NCI-H2081 (cell line): ENCODE results near the gene MIEN1.
"Not testable (repeated sequence)": the region's sequence is repeated elsewhere in the genome, so short reads cannot be mapped to it uniquely, and the experiment has no call there.

Experiments used
- DNase-seq, 2 experiments: peaks; one replicate each; lab custom pipeline; 2025; lab: John Stamatoyannopoulos, UW

Gene MIEN1

GRCh38 chr17:39755554-39756379 is 25.4 kb upstream of the MIEN1 start:
- DNase-seq: no peak

DNA sequence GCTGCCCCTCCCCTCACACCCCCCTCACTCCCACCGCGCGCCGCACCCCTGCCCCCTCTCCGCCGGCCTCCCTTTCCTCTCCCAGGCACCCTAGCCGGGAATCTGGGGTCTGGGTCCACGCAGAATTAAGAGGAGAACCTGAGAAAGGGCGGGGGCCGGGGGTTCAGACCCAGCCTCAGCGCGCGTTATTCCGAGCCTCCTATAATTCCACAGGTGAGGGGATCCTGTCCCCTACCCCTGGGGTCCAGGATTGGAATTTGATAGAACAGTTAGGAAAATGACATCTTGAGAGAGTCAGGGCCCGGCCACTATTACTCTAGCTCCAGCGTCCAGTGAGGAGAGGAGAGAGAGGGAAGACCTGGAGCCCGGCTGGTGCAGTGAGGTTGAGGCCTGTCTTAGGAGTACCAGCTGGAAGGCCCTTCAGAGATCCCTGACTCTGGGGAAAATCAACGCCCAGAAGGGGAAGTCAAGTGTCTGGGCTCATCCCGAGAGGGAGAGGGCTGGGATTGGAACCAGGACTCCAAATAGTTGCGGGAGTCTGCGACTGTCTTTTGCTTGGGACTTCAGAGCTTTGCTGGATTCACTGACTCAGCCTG is 24.7 kb upstream of the MIEN1 start:
- no peak for DNase-seq

DNA sequence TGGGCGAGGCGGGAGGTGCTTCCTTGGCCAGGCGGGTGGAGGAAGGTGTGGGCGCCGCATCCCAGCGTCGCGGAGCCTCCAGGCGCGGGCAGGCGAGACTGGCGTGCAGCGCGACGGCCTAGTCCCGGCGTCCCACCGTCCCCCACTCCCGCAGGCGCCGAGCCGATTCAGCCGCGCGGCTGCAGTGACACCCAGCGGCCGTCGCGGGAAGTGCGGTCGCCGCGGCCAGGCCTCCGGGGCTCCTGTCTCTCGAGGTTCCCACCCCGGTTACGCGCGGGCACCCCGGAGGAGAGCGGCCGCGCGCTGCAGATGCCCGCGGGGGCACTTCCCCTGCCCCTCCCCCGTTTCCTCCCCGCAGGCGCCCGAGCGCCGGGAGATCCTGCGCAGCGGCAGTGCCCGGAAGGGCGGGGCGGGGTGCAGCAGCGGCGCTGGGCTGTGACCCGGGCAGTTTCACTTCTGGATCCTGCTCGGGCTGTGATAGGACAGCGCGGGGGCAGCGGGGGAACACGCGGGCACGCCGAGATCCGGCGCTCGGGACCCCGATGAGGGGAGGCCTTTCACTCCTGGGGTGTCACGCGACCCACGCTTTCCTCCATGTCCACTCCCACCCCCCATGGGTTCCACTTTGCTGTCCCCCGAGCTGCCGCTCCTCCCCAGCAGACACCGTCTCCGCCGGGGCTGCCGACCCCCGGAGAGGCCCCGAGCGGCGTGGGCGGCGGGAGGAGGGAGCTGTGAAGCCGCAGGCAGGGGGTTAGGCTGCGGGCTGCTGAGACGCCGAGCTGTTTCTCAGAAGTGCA is 24.0 kb upstream of the MIEN1 start:
- DNase-seq: peak; percentile 88 to 90

DNA sequence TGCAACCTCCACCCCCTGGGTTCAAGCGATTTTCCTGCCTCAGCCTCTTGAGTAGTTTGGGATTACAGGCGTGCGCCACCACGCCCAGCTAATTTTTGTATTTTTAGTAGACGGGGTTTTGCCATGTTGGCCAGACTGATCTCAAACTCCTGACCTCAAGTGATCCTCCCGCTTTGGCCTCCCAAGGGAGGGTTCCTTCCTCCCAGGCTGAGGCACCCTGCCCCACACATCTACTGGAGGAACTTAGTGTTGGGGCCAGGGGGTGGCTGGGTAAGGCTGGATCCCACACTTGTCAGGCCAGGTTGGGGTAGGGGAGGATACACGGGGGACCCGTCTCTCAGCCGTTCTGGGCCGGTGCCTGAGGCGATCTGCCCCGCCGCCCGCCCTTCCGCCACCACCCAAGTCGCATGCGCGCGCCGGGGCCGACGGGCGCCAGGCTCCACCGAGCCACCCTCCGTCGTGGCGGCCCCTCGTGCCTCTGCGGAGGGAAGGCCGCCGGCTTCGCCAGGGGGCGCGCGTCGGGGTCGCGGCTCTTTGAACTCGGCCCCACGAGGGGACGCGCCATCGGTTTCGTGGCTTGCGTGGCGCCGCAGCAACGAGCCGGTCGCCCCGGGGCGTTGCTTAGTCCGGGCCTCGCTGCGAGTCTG is 23.3 kb upstream of the MIEN1 start:
- DNase-seq: peak; percentile 43 to 56

DNA sequence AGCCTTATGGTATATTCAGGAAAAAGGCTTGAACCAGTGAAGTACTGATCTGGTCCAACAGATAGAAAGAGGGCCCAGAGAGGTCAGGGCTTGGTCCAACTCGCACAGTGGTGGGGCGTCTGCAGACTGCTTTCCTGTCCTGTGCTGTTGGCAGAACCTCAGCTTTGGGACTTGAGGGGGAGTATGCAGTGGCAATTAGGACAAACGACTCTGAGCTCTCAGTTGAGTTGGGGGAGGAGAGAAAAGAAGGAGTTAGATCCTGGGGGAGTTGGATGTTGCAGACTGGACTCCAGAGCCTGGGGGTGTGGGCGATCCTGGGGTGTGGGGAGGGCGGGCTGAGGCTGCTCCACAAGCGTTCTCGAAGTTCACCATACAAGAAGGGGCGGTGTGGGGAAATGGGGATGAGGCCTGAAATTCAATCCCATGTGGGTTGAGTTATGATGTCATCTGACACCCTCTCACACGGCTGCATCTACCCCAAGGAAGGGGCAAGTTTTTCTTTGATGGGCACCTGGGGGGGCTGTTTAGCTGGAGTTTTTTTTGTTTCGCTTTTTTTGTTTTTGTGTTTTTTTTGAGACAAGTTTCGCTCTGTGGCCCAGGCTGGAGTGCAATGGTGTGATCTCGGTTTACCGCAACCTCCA is 22.0 kb upstream of the MIEN1 start:
- no peak for DNase-seq

- DNase-seq: no peak
Observed at GRCh38 chr17:39751637-39752036, 21.3 kb upstream of the MIEN1 start.

- DNase-seq: no peak
Observed at GRCh38 chr17:39751016-39751543, 20.7 kb upstream of the MIEN1 start.

DNA sequence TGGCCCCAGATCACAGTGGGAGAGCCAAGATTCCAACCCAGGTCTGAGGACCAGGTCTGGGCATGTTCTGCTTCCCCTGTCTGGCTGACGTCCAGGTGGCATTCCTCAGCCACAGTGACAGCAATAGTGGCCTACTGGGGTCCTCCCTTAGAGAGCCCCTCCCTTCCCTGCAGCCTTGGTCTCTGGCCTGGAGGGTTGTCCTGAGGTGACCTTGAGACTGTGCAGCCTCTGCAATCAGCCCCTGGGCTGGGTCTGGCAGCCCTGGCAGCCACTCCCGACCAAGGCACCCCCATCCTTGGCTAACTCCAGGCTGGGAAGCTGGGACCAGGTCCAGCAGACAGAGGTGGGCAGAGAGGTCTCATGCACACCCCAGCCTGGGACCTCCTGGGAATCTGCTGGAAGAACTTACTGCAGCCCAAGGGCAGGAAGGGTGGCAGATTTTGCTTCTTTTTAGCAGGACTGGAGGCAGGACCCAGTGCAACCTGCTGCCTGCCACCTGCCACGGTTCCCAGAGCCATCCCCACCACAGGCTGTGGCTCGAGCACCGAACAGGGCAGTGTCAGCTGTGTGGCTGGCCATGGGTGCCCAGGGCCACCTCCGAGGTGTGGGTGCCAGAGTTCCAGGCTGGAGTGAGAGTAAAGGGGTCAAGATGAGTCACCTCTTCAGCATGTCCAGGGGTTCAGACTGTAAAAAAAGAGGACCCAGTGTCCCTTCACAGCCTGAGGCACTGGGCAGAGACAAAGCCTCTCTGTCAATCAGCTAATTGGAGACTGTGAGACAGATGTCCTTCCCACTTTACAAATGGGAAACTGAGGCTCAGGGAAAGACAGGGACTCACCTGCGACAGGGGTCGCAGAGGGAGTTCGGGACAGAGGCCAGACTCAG is 20.0 kb upstream of the MIEN1 start:
- peak in 1 of 2 experiments; percentile 5 for DNase-seq

GRCh38 chr17:39748444-39749034 is 18.2 kb upstream of the MIEN1 start:
- DNase-seq: not testable (repeated sequence)

DNA sequence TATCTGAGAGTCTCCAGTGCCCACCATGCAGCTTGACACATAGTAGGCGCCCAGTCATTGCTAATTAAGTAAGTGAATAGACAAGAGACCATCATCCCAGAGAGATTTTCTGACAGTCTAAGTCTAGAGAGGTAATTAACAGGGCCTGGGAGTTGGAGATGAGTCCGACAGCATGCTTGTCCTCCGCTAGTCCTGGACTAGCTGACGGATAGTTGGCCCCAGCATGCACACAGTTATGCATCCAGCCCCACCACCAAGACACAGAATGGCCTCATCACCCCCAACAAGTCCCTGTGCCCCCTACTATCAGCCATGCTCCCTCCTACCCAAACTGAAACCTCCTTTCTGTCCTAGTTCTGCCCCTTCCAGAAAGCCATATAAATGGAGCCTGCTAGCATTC is 17.4 kb upstream of the MIEN1 start:
- no peak for DNase-seq

- no peak for DNase-seq
Observed at GRCh38 chr17:39746145-39746461, 15.8 kb upstream of the MIEN1 start.

DNA sequence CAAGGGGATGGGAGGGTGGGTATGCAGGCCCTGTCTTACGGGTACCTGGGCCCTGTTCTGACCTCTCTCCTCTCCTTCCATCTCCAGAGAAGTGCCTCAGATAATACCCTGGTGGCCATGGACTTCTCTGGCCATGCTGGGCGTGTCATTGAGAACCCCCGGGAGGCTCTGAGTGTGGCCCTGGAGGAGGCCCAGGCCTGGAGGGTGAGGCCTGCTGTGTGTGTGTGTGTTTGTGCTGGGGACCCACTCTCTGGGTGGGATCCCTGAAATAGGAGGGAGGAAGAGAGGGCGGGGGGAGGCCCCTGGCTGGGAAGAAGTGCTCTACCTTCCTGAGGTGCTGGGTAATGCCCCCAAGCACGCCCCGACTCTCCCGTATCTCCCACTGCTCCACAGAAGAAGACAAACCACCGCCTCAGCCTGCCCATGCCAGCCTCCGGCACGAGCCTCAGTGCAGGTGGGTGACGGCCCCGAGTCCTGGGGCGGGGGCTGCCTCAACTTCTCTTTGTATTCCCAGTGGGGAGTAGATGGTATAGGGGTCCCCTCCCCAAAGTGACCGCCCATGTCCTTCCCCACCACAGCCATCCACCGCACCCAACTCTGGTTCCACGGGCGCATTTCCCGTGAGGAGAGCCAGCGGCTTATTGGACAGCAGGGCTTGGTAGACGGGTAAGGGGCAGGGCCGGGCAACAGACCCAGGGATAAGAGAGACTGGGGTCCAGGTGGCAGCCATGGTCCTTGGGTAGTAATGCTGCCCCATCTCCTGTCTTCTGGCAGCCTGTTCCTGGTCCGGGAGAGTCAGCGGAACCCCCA is 15.2 kb upstream of the MIEN1 start:
- DNase-seq: no peak

GRCh38 chr17:39744836-39745215 is 14.5 kb upstream of the MIEN1 start:
- DNase-seq: no peak

DNA sequence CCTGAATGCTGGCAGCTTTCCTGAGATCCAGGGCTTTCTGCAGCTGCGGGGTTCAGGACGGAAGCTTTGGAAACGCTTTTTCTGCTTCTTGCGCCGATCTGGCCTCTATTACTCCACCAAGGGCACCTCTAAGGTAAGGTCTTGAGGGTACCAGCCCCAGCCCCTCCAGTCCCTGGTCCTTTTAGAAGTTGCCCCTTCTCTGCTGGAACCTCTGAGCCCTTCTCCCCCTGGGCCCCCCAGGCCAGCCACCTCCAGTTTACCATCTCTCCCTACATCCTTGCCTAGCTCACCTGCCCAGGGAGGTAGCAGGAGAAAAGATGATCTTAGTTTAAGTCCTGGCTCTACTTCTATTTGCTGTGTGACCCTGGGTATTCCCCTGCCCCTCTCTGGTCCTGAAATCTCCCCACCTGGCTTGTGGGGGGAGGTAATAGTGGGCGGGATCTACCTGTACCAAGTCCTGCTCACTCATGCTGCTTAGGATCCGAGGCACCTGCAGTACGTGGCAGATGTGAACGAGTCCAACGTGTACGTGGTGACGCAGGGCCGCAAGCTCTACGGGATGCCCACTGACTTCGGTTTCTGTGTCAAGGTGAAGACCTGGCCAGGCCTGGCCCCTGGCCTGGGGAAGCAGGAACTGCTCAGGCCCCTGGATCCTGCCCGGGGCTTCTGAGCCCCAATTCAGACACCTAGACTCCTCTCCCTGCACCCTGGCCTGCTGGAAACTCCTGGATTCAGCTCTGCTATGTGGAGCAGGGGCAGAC is 13.9 kb upstream of the MIEN1 start:
- no peak for DNase-seq

- no peak for DNase-seq
Observed at GRCh38 chr17:39742856-39743436, 12.6 kb upstream of the MIEN1 start.

GRCh38 chr17:39742126-39742855 is 12.0 kb upstream of the MIEN1 start:
- no peak for DNase-seq

DNA sequence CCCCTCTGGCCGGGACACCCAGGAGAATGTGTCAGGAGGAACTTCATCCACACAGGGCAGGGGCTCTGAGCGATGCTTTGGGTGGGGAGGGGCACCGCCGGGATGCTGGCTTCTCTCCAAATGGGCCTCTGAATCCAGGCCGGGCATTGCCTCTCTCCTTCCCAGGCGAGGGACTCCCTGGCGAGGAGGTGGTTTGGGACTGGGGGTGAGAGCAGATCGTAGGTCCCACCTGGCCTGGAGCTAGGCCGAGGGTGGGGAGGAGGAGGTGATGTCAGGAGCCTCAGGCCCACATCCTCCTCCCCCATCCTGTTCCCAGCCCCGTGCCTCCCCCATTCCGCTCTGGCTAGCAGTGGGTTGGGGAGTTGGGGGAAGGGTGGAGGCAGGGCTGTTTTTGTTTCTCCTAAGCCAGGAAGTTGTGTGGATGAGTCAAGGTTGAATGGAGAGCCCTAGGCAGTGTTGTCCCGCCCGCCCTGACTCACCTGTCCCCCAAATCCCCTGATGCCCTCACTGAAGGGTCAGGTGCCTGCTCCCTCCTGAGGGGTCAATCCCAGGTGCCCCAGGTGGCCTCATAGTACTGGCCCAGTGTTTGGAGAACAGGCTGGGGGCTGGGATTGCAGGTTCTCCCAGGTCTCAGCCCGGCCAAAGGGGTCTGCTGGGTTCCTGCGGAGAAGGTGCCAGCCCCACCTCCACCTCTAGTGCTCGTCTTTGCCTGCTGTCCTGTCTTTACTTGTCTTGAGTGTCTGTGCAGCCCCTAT is 10.2 kb upstream of the MIEN1 start:
- DNase-seq: peak; percentile 26 to 51
